Activated naive CD8-positive, alpha-beta T cell (primary cell): ENCODE results near the gene ASGR1.
A peak's percentile ranks its signal among the peaks of the same experiment; 100 is the strongest.
"Not testable (repeated sequence)": the region's sequence is repeated elsewhere in the genome, so short reads cannot be mapped to it uniquely, and the experiment has no call there.

ENCODE experiments used
- H3K27ac Mint-ChIP-seq: one replicate; pipeline ENCODE4 v1.8.0; 2021; ENCODE audit warnings: mixed read lengths
- H3K27me3 Mint-ChIP-seq: one replicate; pipeline ENCODE4 v1.8.0; 2021; ENCODE audit warnings: mixed read lengths
- H3K36me3 Mint-ChIP-seq: one replicate; pipeline ENCODE4 v1.8.0; 2021; ENCODE audit warnings: mixed read lengths
- H3K4me1 Mint-ChIP-seq: one replicate; pipeline ENCODE4 v1.8.0; 2021; ENCODE audit warnings: low read depth, mixed read lengths
- H3K4me3 Mint-ChIP-seq: one replicate; pipeline ENCODE4 v1.8.0; 2021; ENCODE audit warnings: mild to moderate bottlenecking, mixed read lengths
- H3K9me3 Mint-ChIP-seq: one replicate; pipeline ENCODE4 v1.8.0; 2021; ENCODE audit warnings: low read depth, mixed read lengths

Gene ASGR1

DNA sequence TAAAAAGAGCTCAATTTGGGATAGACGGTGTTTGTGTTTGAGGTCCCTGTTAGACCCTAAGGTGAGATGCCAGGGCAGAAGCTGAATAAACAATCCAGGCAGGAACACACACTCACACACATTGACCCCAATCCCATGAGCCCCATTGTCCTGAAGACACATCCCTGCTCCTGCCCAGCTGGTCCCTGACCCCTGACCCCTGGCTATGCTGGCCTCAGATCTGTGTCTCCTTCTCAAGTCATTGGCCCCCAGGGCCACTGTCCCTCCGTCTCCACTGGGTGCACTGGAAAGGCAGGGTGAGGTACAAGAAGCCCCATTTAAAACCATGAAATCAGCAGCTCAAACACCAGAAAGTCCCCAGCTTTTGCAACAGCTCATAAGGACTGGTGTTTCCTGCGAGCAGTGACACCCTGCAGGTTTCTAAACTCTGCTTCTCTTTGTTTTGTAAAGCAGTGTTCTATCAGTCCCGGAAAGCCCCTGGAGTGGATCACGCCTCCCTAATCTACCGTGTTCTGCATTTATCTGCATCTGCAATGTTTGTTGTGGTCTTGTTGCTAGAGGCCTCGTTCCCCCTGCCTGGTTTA lies 46.6 kb downstream of the ASGR1 start:
- Mint-ChIP-seq H3K4me1 (peaks cover 21% of the 10 kb centered on the region), H3K36me3 (no peaks in the 10 kb centered on the region), H3K4me3 (peak overlapping the region; percentile 68), H3K9me3 (no peaks in the 10 kb centered on the region), H3K27ac (peak overlapping the region; percentile 84), H3K27me3 (peaks cover 5% of the 10 kb centered on the region)

DNA sequence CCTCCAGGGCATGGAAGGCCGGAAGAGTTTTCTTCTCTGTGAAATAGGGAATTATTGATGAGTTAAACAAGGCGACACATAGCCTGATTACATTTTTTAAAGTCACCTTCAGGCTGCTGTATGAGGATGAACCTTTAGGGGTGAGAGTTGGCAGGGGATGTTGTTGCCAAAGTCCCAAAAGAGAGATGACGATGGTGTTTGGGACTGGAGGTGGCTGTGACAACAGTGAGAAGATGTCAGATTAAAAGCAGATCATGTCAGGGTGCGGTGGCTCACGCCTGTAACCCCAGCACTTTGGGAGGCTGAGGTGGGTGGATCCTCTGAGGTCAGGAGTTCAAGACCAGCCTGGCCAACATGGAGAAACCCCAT lies 47.8 kb downstream of the ASGR1 start:
- H3K27me3 Mint-ChIP-seq, result peaks cover 2% of the 10 kb centered on the region
- H3K9me3 Mint-ChIP-seq, result no peaks in the 10 kb centered on the region
- no peak overlapping the region for H3K27ac Mint-ChIP-seq
- H3K36me3 Mint-ChIP-seq, result no peaks in the 10 kb centered on the region
- H3K4me1 Mint-ChIP-seq, result peaks cover 21% of the 10 kb centered on the region
- H3K4me3 Mint-ChIP-seq, result peak overlapping the region; percentile 35

- no peaks in the 10 kb centered on the region for H3K9me3 Mint-ChIP-seq
- no peak overlapping the region for H3K4me3 Mint-ChIP-seq
- H3K36me3 Mint-ChIP-seq, result no peaks in the 10 kb centered on the region
- peaks cover 18% of the 10 kb centered on the region for H3K4me1 Mint-ChIP-seq
- H3K27ac Mint-ChIP-seq, result no peak overlapping the region
- peaks cover 2% of the 10 kb centered on the region for H3K27me3 Mint-ChIP-seq
Observed at GRCh38 chr17:7130621-7131422, 48.3 kb downstream of the ASGR1 start.

DNA sequence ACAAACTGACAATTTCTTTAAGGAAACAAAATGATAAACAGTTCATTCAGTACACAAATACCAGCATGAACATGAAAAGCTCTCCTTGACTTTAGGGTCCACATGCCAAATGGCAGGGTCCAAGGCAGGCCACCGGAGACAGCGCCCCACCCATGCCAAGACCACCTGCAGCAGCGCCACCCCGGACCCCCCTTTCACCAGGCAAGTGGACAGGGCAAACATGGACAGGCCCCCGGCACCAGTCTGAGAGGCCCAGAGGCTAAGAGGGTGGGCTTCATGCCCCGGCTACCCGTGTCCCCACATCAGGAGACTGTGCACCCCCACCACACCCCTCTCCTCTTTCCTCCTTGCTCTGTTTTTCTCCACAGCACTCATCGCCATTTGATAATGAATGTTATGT lies 49.9 kb downstream of the ASGR1 start:
- Mint-ChIP-seq H3K27me3 (peaks cover 2% of the 10 kb centered on the region), H3K27ac (no peak overlapping the region), H3K4me1 (peaks cover 18% of the 10 kb centered on the region), H3K4me3 (no peak overlapping the region), H3K9me3 (no peaks in the 10 kb centered on the region), H3K36me3 (no peaks in the 10 kb centered on the region)

DNA sequence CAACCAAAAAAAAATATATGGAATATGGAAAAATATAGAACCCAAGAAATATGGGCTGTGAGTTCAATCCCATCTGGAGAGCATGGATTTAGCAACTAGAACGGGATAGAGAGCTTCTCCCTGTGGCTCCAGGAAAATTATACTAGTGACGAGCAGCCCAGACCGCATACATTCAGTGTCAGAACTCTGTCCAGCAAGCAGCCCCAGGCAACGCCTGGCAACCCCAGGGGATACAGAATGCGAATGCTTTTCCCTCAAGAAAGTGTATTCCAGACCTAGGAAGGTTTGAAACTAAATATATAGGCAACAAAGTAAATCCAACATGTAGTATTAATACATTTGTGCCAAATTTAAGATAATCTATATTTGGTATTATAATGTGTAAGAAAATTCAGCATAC lies 51.0 kb downstream of the ASGR1 start:
- H3K4me1 Mint-ChIP-seq, result peaks cover 12% of the 10 kb centered on the region
- H3K4me3 Mint-ChIP-seq, result no peak overlapping the region
- no peaks in the 10 kb centered on the region for H3K9me3 Mint-ChIP-seq
- peaks cover 2% of the 10 kb centered on the region for H3K27me3 Mint-ChIP-seq
- no peak overlapping the region for H3K27ac Mint-ChIP-seq
- no peaks in the 10 kb centered on the region for H3K36me3 Mint-ChIP-seq

GRCh38 chr17:7127501-7127900 lies 51.7 kb downstream of the ASGR1 start:
- not testable (repeated sequence) for H3K9me3 Mint-ChIP-seq, H3K4me3 Mint-ChIP-seq, H3K27me3 Mint-ChIP-seq, H3K36me3 Mint-ChIP-seq, H3K4me1 Mint-ChIP-seq, H3K27ac Mint-ChIP-seq

- H3K4me3 Mint-ChIP-seq, H3K36me3 Mint-ChIP-seq, H3K27me3 Mint-ChIP-seq, H3K9me3 Mint-ChIP-seq, H3K4me1 Mint-ChIP-seq, H3K27ac Mint-ChIP-seq: not testable (repeated sequence)
Observed at GRCh38 chr17:7126386-7126785, 52.8 kb downstream of the ASGR1 start.

GRCh38 chr17:7124923-7125322 lies 54.2 kb downstream of the ASGR1 start:
- Mint-ChIP-seq H3K4me3 (no peak overlapping the region), H3K36me3 (peaks cover 2% of the 10 kb centered on the region), H3K27me3 (peaks cover 7% of the 10 kb centered on the region), H3K4me1 (no peaks in the 10 kb centered on the region), H3K27ac (no peak overlapping the region), H3K9me3 (no peaks in the 10 kb centered on the region)

DNA sequence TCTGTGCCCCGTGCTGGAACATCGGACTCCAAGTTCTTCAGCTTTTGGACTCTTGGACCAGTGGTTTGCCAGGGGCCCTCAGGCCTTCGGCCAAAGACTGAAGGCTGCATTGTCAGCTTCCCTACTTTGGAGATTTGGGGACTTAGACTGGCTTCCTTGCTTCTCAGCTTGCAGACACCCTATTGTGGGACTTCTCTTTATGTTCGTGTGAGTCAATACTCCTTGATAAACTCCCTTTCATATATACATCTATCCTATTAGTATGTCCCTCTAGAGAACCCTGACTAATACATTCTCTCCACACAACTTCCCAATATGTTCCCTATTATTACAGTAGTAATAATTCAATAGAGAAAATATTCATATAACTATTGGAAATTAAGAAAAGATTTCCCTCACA lies 55.3 kb downstream of the ASGR1 start:
- Mint-ChIP-seq H3K36me3 (peaks cover 2% of the 10 kb centered on the region), H3K27ac (no peak overlapping the region), H3K4me3 (no peak overlapping the region), H3K27me3 (peaks cover 10% of the 10 kb centered on the region), H3K4me1 (no peaks in the 10 kb centered on the region), H3K9me3 (no peaks in the 10 kb centered on the region)
